WTC11 (cell line): ENCODE measurements around the gene RPL11. TPM values are rescaled to one million over a fixed set of nuclear protein-coding genes. Genes with fewer than 3 reads are reported as not detected.

Experiments used
- ATAC-seq: fragments of 200-7000 bp; cut with Tn5 transposase; 2 replicates; pipeline ENCODE4 v1.10.0; 2021; ENCODE audit warnings: mild to moderate bottlenecking, moderate library complexity
- CTCF ChIA-PET: fragments of 300-600 bp; sonication (Branson Sonifier 250); formaldehyde crosslinking; loops from one replicate; lab custom pipeline; 2021; ENCODE audit warnings: antibody characterized with exemption; lab: Charles Lee
- POLR2A ChIA-PET: fragments of 350-600 bp; sonication (Branson Sonifier 250); formaldehyde crosslinking; loops from one replicate; lab custom pipeline; 2021; ENCODE audit warnings: antibody characterized with exemption; lab: Charles Lee
- DNase-seq: peaks from one replicate; pipeline ENCODE4 v3.0.0; 2021; ENCODE audit warnings: low spot score
- H3K27ac Mint-ChIP-seq: 2 replicates; pipeline ENCODE4 v1.8.0; 2021; ENCODE audit warnings: mixed read lengths
- H3K27me3 Mint-ChIP-seq: 2 replicates; pipeline ENCODE4 v1.8.0; 2021; ENCODE audit warnings: low read depth, mild to moderate bottlenecking, moderate library complexity, mixed read lengths
- H3K36me3 Mint-ChIP-seq: 2 replicates; pipeline ENCODE4 v1.8.0; 2021; ENCODE audit warnings: mixed read lengths
- H3K4me1 Mint-ChIP-seq: 2 replicates; pipeline ENCODE4 v1.8.0; 2022; ENCODE audit warnings: mixed read lengths
- H3K4me3 Mint-ChIP-seq: 2 replicates; pipeline ENCODE4 v1.8.0; 2021; ENCODE audit warnings: mild to moderate bottlenecking, moderate library complexity, mixed read lengths
- H3K9me3 Mint-ChIP-seq: 2 replicates; pipeline ENCODE4 v1.8.0; 2021; ENCODE audit warnings: mixed read lengths
- ESRRA ChIP-seq: sonication (generic); formaldehyde crosslinking; IDR thresholded peaks from 2 replicates; pipeline ENCODE4 v1.8.1; 2022; ENCODE audit warnings: mild to moderate bottlenecking, missing genetic modification reagents, borderline replicate concordance
- ETV6 ChIP-seq: sonication (generic); formaldehyde crosslinking; IDR thresholded peaks from 2 replicates; pipeline ENCODE4 v1.8.1; 2022; ENCODE audit warnings: mild to moderate bottlenecking, missing genetic modification reagents
- GABPB1 ChIP-seq: sonication (generic); formaldehyde crosslinking; IDR thresholded peaks from 2 replicates; pipeline ENCODE4 v1.8.1; 2023; ENCODE audit warnings: mild to moderate bottlenecking, missing genetic modification reagents
- NFATC4 ChIP-seq: fragments of 250-450 bp; sonication (Bioruptor Pico); IDR thresholded peaks from 2 replicates; pipeline ENCODE4 v1.9.0; 2021; ENCODE audit warnings: mild to moderate bottlenecking
- NR2C2 ChIP-seq: sonication (generic); formaldehyde crosslinking; IDR thresholded peaks from 2 replicates; pipeline ENCODE4 v1.8.0; 2022; ENCODE audit warnings: mild to moderate bottlenecking, missing genetic modification reagents
- SMAD4 ChIP-seq: sonication (generic); formaldehyde crosslinking; IDR thresholded peaks from 2 replicates; pipeline ENCODE4 v1.8.0; 2022; ENCODE audit warnings: mild to moderate bottlenecking, missing genetic modification reagents
- TCF7 ChIP-seq: sonication (generic); formaldehyde crosslinking; IDR thresholded peaks from 2 replicates; pipeline ENCODE4 v1.8.0; 2022; ENCODE audit warnings: mild to moderate bottlenecking, low read depth, missing genetic modification reagents, moderate library complexity
- TEAD4 ChIP-seq: sonication (generic); formaldehyde crosslinking; IDR thresholded peaks from 2 replicates; pipeline ENCODE4 v1.8.0; 2022; ENCODE audit warnings: mild to moderate bottlenecking, missing genetic modification reagents
- ZNF423 ChIP-seq: fragments of 250-450 bp; sonication (Bioruptor Pico); IDR thresholded peaks from 2 replicates; pipeline ENCODE4 v2.1.2; 2022; ENCODE audit warnings: mild to moderate bottlenecking, moderate library complexity
- ZNF671 ChIP-seq: fragments of 250-450 bp; sonication (Bioruptor Pico); IDR thresholded peaks from 2 replicates; pipeline ENCODE4 v1.8.0; 2021; ENCODE audit warnings: mild to moderate bottlenecking
- total RNA-seq: library from RNA; stranded (reverse); gene quantifications from 3 replicates; pipeline ENCODE4 v1.2.3, GENCODE V29; 2021
- TF ChIP-seq, protein P1 (sequence below): sonication (generic); formaldehyde crosslinking; IDR thresholded peaks from 2 replicates; pipeline ENCODE4 v1.8.0; 2023; ENCODE audit warnings: mild to moderate bottlenecking, missing genetic modification reagents
- TF ChIP-seq, protein P2 (sequence below): sonication (generic); formaldehyde crosslinking; IDR thresholded peaks from 2 replicates; pipeline ENCODE4 v1.8.0; 2022; ENCODE audit warnings: mild to moderate bottlenecking, missing genetic modification reagents
- TF ChIP-seq, protein P3 (sequence below): fragments of 250-450 bp; sonication (Bioruptor Pico); IDR thresholded peaks from 2 replicates; pipeline ENCODE4 v1.8.0; 2021; ENCODE audit warnings: mild to moderate bottlenecking
- TF ChIP-seq, protein P4 (sequence below): fragments of 250-450 bp; sonication (Bioruptor Pico); IDR thresholded peaks from 2 replicates; pipeline ENCODE4 v1.9.0; 2021; ENCODE audit warnings: mild to moderate bottlenecking
- TF ChIP-seq, protein P5 (sequence below): sonication (generic); formaldehyde crosslinking; conservative IDR thresholded peaks from 2 replicates; pipeline ENCODE4 v1.8.1; 2023; ENCODE audit warnings: mild to moderate bottlenecking, low read depth, missing genetic modification reagents, moderate library complexity
- TF ChIP-seq, protein P6 (sequence below): sonication (generic); formaldehyde crosslinking; IDR thresholded peaks from 2 replicates; pipeline ENCODE4 v1.8.1; 2022; ENCODE audit warnings: mild to moderate bottlenecking, missing genetic modification reagents, moderate library complexity, borderline replicate concordance

Gene RPL11
- total RNA-seq, 1 experiment from 2014 or later = 1,406 TPM

DNA sequence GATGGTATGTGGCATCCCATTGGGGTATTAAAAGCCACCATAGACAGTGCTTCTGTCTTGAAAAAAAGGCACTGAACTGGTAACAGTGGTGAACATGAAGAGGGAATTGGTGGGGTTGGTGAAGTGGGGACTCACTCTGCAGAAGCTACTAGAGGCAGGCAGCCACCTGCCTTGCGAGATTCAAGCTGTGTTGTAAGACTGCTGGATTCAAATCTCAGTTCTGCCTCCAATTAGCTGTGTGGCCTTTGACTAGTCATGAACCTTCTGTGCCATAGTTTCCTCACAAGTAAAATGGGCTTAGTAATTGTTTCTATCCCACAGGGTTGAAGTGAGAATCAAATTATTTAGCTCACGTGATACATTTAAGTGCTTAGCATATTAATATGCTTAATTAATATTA is 35.1 kb downstream of the RPL11 start:
- TF ChIP-seq, protein P1, sequence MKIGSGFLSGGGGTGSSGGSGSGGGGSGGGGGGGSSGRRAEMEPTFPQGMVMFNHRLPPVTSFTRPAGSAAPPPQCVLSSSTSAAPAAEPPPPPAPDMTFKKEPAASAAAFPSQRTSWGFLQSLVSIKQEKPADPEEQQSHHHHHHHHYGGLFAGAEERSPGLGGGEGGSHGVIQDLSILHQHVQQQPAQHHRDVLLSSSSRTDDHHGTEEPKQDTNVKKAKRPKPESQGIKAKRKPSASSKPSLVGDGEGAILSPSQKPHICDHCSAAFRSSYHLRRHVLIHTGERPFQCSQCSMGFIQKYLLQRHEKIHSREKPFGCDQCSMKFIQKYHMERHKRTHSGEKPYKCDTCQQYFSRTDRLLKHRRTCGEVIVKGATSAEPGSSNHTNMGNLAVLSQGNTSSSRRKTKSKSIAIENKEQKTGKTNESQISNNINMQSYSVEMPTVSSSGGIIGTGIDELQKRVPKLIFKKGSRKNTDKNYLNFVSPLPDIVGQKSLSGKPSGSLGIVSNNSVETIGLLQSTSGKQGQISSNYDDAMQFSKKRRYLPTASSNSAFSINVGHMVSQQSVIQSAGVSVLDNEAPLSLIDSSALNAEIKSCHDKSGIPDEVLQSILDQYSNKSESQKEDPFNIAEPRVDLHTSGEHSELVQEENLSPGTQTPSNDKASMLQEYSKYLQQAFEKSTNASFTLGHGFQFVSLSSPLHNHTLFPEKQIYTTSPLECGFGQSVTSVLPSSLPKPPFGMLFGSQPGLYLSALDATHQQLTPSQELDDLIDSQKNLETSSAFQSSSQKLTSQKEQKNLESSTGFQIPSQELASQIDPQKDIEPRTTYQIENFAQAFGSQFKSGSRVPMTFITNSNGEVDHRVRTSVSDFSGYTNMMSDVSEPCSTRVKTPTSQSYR = no peak
- TF ChIP-seq SMAD4 (CRISPR knock-in tag) = no peak
- TF ChIP-seq, protein P2, sequence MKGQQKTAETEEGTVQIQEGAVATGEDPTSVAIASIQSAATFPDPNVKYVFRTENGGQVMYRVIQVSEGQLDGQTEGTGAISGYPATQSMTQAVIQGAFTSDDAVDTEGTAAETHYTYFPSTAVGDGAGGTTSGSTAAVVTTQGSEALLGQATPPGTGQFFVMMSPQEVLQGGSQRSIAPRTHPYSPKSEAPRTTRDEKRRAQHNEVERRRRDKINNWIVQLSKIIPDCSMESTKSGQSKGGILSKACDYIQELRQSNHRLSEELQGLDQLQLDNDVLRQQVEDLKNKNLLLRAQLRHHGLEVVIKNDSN (CRISPR knock-in tag) = no peak
- TF ChIP-seq TEAD4 (CRISPR knock-in tag) = no peak
- TF ChIP-seq TCF7 (CRISPR knock-in tag) = no peak
- TF ChIP-seq ZNF423 = no peak
- no peak for TF ChIP-seq NFATC4 (CRISPR knock-in tag)
- TF ChIP-seq, protein P3, sequence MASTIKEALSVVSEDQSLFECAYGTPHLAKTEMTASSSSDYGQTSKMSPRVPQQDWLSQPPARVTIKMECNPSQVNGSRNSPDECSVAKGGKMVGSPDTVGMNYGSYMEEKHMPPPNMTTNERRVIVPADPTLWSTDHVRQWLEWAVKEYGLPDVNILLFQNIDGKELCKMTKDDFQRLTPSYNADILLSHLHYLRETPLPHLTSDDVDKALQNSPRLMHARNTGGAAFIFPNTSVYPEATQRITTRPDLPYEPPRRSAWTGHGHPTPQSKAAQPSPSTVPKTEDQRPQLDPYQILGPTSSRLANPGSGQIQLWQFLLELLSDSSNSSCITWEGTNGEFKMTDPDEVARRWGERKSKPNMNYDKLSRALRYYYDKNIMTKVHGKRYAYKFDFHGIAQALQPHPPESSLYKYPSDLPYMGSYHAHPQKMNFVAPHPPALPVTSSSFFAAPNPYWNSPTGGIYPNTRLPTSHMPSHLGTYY (CRISPR knock-in tag) = no peak
- Mint-ChIP-seq H3K4me3 (no peak overlapping the region), H3K27ac (no peak overlapping the region), H3K27me3 (no peaks in the 10 kb centered on the region), H3K9me3 (peaks cover 3% of the 10 kb centered on the region; the same call in 1 of the 2 replicates), H3K4me1 (no peaks in the 10 kb centered on the region), H3K36me3 (no peaks in the 10 kb centered on the region)
- ChIA-PET CTCF (interaction anchor here (0.6 to 2.1 kb wide), 3 partner anchors 9 to 89 kb away, joined by 3 to 11 read pairs (median 3); partner anchors contain the start of gene PITHD1), POLR2A (no interaction called here)
- DNase-seq (no peak), ATAC-seq (no peak)

DNA sequence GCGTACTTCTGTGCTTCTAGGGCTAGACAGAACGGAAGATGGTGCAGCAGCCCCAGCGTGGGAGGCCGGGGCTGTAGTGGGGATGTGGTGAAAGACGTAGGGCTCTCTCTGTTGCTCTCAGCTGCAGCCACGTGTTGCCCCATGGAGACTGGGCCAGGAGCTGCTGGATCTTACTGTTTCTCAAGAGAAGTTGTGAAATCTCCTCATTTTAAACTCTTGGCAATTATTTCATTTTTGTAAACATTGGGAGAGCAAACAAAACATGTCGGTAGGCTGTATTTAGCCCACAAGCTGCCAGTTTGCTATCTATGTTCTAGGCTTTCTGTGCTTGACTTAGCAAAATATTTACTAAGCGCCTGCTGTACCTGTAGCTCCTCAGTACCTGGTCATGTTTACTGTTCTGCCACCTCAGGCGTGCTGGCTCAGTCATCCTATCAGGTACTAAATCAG is 35.8 kb downstream of the RPL11 start:
- Mint-ChIP-seq H3K4me3 (no peak overlapping the region), H3K9me3 (peaks cover 8% of the 10 kb centered on the region), H3K36me3 (peaks cover under 1% of the 10 kb centered on the region; the same call in 1 of the 2 replicates), H3K4me1 (no peaks in the 10 kb centered on the region), H3K27me3 (no peaks in the 10 kb centered on the region), H3K27ac (peak overlapping the region; percentile 35; the same call in 1 of the 2 replicates)
- TF ChIP-seq ETV6 (CRISPR knock-in tag) (no peak), GABPB1 (peak; percentile 36; the same call in 1 of the 2 replicates)
- TF ChIP-seq, protein P4, sequence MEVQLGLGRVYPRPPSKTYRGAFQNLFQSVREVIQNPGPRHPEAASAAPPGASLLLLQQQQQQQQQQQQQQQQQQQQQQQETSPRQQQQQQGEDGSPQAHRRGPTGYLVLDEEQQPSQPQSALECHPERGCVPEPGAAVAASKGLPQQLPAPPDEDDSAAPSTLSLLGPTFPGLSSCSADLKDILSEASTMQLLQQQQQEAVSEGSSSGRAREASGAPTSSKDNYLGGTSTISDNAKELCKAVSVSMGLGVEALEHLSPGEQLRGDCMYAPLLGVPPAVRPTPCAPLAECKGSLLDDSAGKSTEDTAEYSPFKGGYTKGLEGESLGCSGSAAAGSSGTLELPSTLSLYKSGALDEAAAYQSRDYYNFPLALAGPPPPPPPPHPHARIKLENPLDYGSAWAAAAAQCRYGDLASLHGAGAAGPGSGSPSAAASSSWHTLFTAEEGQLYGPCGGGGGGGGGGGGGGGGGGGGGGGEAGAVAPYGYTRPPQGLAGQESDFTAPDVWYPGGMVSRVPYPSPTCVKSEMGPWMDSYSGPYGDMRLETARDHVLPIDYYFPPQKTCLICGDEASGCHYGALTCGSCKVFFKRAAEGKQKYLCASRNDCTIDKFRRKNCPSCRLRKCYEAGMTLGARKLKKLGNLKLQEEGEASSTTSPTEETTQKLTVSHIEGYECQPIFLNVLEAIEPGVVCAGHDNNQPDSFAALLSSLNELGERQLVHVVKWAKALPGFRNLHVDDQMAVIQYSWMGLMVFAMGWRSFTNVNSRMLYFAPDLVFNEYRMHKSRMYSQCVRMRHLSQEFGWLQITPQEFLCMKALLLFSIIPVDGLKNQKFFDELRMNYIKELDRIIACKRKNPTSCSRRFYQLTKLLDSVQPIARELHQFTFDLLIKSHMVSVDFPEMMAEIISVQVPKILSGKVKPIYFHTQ (CRISPR knock-in tag) = no peak
- no peak for ATAC-seq
- DNase-seq = no peak
- POLR2A ChIA-PET = no interaction called here
- CTCF ChIA-PET = interaction anchor here (1.0 to 2.1 kb wide), 3 partner anchors 10 to 90 kb away, joined by 3 to 11 read pairs (median 3); no protein-coding TSS in a partner anchor

DNA sequence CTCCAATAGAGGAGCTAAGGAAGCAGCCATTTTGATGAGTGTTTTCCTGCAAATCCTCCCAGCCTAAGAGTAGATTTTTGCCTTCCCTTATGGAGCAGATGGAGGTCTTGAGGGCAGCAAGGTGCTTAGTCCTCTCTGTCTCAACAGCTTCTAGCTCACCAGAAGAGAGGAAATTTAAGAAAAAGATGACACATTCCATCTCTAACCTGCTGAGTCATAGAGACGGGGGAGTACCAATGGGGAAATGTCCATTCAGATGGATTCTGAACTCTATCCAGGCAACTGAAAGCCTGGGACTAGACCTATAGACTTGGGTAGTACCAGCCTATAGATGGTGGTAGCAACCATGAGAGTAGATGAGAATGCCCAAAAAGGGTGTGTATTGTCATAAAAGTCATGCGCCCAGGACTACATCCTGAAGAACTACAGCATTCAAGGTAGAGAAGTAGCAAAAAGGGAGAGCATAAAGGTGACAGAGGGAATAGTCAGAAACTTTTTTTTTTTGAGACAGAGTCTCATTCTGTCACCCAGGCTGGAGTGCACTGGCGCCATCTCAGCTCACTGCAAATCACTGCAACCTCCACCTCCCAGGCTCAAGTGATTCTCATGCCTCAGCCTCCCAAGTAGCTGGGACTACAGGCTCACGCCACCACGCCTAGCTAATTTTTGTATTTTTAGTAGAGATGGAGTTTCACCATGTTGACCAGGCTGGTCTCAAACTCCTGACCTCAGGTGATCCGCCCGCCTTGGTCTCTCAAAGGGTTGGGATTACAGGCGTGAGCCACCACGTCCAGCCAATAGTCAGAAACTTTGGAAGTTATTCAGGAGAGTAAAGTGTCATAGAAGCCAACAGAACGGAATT is 41.0 kb downstream of the RPL11 start:
- Mint-ChIP-seq H3K27me3 (no peaks in the 10 kb centered on the region), H3K4me1 (no peaks in the 10 kb centered on the region), H3K4me3 (no peak overlapping the region), H3K27ac (peak overlapping the region; percentile 68; the same call in 1 of the 2 replicates), H3K9me3 (peaks cover 11% of the 10 kb centered on the region), H3K36me3 (peaks cover 3% of the 10 kb centered on the region)
- no peak for ATAC-seq
- no peak for DNase-seq
- ChIA-PET POLR2A (interaction anchor here (0.7 kb wide), 2 partner anchors 32 to 45 kb away, joined by 3 to 8 read pairs; partner anchors contain the start of gene PITHD1), CTCF (no interaction called here)
- no peak for TF ChIP-seq NR2C2
- TF ChIP-seq ESRRA (CRISPR knock-in tag) = no peak
- TF ChIP-seq, protein P5, sequence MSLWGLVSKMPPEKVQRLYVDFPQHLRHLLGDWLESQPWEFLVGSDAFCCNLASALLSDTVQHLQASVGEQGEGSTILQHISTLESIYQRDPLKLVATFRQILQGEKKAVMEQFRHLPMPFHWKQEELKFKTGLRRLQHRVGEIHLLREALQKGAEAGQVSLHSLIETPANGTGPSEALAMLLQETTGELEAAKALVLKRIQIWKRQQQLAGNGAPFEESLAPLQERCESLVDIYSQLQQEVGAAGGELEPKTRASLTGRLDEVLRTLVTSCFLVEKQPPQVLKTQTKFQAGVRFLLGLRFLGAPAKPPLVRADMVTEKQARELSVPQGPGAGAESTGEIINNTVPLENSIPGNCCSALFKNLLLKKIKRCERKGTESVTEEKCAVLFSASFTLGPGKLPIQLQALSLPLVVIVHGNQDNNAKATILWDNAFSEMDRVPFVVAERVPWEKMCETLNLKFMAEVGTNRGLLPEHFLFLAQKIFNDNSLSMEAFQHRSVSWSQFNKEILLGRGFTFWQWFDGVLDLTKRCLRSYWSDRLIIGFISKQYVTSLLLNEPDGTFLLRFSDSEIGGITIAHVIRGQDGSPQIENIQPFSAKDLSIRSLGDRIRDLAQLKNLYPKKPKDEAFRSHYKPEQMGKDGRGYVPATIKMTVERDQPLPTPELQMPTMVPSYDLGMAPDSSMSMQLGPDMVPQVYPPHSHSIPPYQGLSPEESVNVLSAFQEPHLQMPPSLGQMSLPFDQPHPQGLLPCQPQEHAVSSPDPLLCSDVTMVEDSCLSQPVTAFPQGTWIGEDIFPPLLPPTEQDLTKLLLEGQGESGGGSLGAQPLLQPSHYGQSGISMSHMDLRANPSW (CRISPR knock-in tag) = no peak
- TF ChIP-seq, protein P6, sequence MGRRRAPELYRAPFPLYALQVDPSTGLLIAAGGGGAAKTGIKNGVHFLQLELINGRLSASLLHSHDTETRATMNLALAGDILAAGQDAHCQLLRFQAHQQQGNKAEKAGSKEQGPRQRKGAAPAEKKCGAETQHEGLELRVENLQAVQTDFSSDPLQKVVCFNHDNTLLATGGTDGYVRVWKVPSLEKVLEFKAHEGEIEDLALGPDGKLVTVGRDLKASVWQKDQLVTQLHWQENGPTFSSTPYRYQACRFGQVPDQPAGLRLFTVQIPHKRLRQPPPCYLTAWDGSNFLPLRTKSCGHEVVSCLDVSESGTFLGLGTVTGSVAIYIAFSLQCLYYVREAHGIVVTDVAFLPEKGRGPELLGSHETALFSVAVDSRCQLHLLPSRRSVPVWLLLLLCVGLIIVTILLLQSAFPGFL (CRISPR knock-in tag) = no peak
- no peak for TF ChIP-seq ZNF671 (CRISPR knock-in tag)
